Caco-2 (cell line): ENCODE measurements around the gene PRPF31. TPM values are rescaled to one million over a fixed set of nuclear protein-coding genes. Genes with fewer than 3 reads are reported as not detected.

Experiments used
- BruUV-seq: library from RNA; stranded (reverse); fragments of 400-500 nt; replicated peaks from 2 replicates; lab custom pipeline; 2021; lab: Mats Ljungman, UMichigan
- CTCF ChIA-PET: fragments of 300-600 bp; sonication (Branson Sonifier 250); formaldehyde crosslinking; loops from one replicate; lab custom pipeline; 2022; ENCODE audit warnings: antibody characterized with exemption; lab: Charles Lee
- POLR2A ChIA-PET: fragments of 300-600 bp; sonication (Branson Sonifier 250); formaldehyde crosslinking; loops from one replicate; lab custom pipeline; 2022; ENCODE audit warnings: antibody characterized with exemption; lab: Charles Lee
- DNase-seq, 2 experiments: peaks; one replicate each; pipeline versions ENCODE4 v3.0.0 to v3.0.0-alpha.2; 2020 to 2022
- H3K27me3 ChIP-seq: replicated peaks from 2 replicates; pipeline ENCODE4 v1.6.0; 2011; ENCODE audit warnings: low read length; ENCODE audit not compliant: control insufficient read depth, insufficient read depth
- H3K36me3 ChIP-seq: 2 replicates; pipeline ENCODE4 v1.5.1; 2011; ENCODE audit warnings: low read length; ENCODE audit not compliant: control insufficient read depth, insufficient read depth
- H3K4me1 ChIP-seq: fragments of 250-450 bp; sonication (Bioruptor Pico); 2 replicates; pipeline ENCODE4 v1.5.1; 2020; ENCODE audit warnings: mild to moderate bottlenecking
- H3K4me3 ChIP-seq: 2 replicates; pipeline ENCODE4 v1.5.1; 2011; ENCODE audit warnings: low read depth, mild to moderate bottlenecking, control low read depth, low read length
- H3K9me3 ChIP-seq: fragments of 250-450 bp; sonication (Bioruptor Pico); 2 replicates; pipeline ENCODE4 v1.5.1; 2020; ENCODE audit warnings: mild to moderate bottlenecking, moderate library complexity
- H3K27ac Mint-ChIP-seq: one replicate; pipeline ENCODE4 v1.8.0; 2022; ENCODE audit warnings: mixed read lengths; ENCODE audit not compliant: unreplicated experiment
- H3K27me3 Mint-ChIP-seq: one replicate; pipeline ENCODE4 v1.8.0; 2022; ENCODE audit warnings: mixed read lengths; ENCODE audit not compliant: insufficient read depth, unreplicated experiment
- H3K36me3 Mint-ChIP-seq: one replicate; pipeline ENCODE4 v1.8.0; 2022; ENCODE audit warnings: mild to moderate bottlenecking, mixed read lengths; ENCODE audit not compliant: insufficient read depth, unreplicated experiment
- H3K4me1 Mint-ChIP-seq: one replicate; pipeline ENCODE4 v1.8.0; 2022; ENCODE audit warnings: low read depth, mixed read lengths; ENCODE audit not compliant: unreplicated experiment
- H3K4me3 Mint-ChIP-seq: one replicate; pipeline ENCODE4 v1.8.0; 2022; ENCODE audit warnings: mild to moderate bottlenecking, moderate library complexity, mixed read lengths; ENCODE audit not compliant: unreplicated experiment
- H3K9me3 Mint-ChIP-seq: one replicate; pipeline ENCODE4 v1.8.0; 2022; ENCODE audit warnings: mixed read lengths; ENCODE audit not compliant: unreplicated experiment
- intact Hi-C: fragments of 100-400 bp; cut with micrococcal nuclease; formaldehyde crosslinking; loops from one replicate; pipeline ENCODE4 v1.10.0; 2022; ENCODE audit not compliant: unreplicated experiment
- total RNA-seq: library from RNA; stranded (reverse); gene quantifications from 2 replicates; pipeline ENCODE4 v1.2.3, GENCODE V29; 2022
- TF ChIP-seq, protein P1 (sequence below), 2 experiments: fragments of 200-600 bp in 1 of 2; IDR thresholded peaks; 1 replicate in 1 of 2; 2 replicates in 1 of 2; pipeline versions ENCODE4 v1.5.1 to v1.8.0; 2011 to 2022; ENCODE audit warnings: antibody characterized with exemption in 1 of 2, control low read depth in 1 of 2, inconsistent platforms in 1 of 2, low read depth in 1 of 2, low read length in 1 of 2, mild to moderate bottlenecking in 1 of 2, moderate library complexity in 1 of 2; ENCODE audit not compliant: insufficient read depth in 1 of 2, severe bottlenecking in 1 of 2, unreplicated experiment in 1 of 2

The PRPF31 gene
- total RNA-seq, 1 experiment from 2014 or later = 99.0 TPM

- Mint-ChIP-seq H3K27ac (no peak overlapping the region), H3K4me1 (no peaks in the 10 kb centered on the region), H3K36me3 (peaks cover 48% of the 10 kb centered on the region), H3K27me3 (no peaks in the 10 kb centered on the region), H3K4me3 (no peak overlapping the region), H3K9me3 (no peaks in the 10 kb centered on the region)
- ChIA-PET CTCF (no interaction called here), POLR2A (no interaction called here)
- Histone ChIP-seq H3K4me3 (no peak overlapping the region), H3K36me3 (peaks cover 3% of the 10 kb centered on the region; the same call in 1 of the 2 replicates), H3K27me3 (no peaks in the 10 kb centered on the region), H3K4me1 (no peaks in the 10 kb centered on the region), H3K9me3 (no peaks in the 10 kb centered on the region)
- TF ChIP-seq, protein P1, sequence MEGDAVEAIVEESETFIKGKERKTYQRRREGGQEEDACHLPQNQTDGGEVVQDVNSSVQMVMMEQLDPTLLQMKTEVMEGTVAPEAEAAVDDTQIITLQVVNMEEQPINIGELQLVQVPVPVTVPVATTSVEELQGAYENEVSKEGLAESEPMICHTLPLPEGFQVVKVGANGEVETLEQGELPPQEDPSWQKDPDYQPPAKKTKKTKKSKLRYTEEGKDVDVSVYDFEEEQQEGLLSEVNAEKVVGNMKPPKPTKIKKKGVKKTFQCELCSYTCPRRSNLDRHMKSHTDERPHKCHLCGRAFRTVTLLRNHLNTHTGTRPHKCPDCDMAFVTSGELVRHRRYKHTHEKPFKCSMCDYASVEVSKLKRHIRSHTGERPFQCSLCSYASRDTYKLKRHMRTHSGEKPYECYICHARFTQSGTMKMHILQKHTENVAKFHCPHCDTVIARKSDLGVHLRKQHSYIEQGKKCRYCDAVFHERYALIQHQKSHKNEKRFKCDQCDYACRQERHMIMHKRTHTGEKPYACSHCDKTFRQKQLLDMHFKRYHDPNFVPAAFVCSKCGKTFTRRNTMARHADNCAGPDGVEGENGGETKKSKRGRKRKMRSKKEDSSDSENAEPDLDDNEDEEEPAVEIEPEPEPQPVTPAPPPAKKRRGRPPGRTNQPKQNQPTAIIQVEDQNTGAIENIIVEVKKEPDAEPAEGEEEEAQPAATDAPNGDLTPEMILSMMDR (IDR thresholded peaks at IDR 0.05; ENCODE audit: insufficient read depth in 1 of 2, low read depth in 1 of 2, low read length in 1 of 2, severe bottlenecking in 1 of 2, unreplicated experiment in 1 of 2) = no peak
- no peak for DNase-seq
- intact Hi-C loops = no loop called here
- no TSS peak for BruUV-seq
Observed at GRCh38 chr19:54125713-54126112, 10.2 kb downstream of the PRPF31 start.

DNA sequence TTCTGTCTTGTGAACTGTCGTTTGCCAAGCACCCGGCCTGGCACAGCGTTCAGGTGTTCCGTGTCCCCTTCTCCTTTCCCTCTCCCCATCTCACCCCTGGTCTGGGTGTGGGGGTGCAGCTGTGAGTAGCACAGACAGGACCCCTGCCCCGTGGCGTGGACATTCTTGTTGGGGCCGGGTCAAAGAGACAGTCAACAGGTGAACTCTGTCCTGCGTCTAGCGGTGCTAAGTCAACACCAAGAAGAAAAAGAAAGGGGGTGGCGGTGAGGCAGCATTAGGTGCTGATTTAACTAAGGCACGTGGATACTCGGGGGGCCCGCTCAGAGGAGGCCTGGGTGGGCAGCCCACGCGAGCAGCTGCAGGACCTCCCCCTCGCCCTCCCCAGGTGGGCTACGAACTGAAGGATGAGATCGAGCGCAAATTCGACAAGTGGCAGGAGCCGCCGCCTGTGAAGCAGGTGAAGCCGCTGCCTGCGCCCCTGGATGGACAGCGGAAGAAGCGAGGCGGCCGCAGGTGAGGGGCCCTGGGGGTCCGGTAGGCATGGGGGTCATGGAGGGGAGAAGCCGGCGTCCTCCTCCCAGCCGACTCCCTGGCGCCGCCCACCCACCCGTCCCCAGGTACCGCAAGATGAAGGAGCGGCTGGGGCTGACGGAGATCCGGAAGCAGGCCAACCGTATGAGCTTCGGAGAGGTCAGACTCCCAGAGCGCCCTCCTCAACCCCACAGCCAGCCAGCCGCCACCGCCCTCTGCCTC is 12.3 kb downstream of the PRPF31 start:
- Mint-ChIP-seq H3K36me3 (peaks cover 41% of the 10 kb centered on the region), H3K4me3 (no peak overlapping the region), H3K27me3 (no peaks in the 10 kb centered on the region), H3K4me1 (no peaks in the 10 kb centered on the region), H3K27ac (no peak overlapping the region), H3K9me3 (no peaks in the 10 kb centered on the region)
- ChIA-PET POLR2A (no interaction called here), CTCF (no interaction called here)
- intact Hi-C loops = no loop called here
- Histone ChIP-seq H3K36me3 (peaks cover 3% of the 10 kb centered on the region; the same call in 1 of the 2 replicates), H3K9me3 (no peaks in the 10 kb centered on the region), H3K4me1 (no peaks in the 10 kb centered on the region), H3K27me3 (no peaks in the 10 kb centered on the region), H3K4me3 (no peak overlapping the region)
- DNase-seq = no peak
- no TSS peak for BruUV-seq
- TF ChIP-seq, protein P1 (IDR thresholded peaks at IDR 0.05; ENCODE audit: insufficient read depth in 1 of 2, low read depth in 1 of 2, low read length in 1 of 2, severe bottlenecking in 1 of 2, unreplicated experiment in 1 of 2) = no peak

GRCh38 chr19:54128441-54128725 is 12.8 kb downstream of the PRPF31 start:
- Mint-ChIP-seq H3K27me3 (no peaks in the 10 kb centered on the region), H3K36me3 (peaks cover 36% of the 10 kb centered on the region), H3K27ac (no peak overlapping the region), H3K9me3 (no peaks in the 10 kb centered on the region), H3K4me1 (no peaks in the 10 kb centered on the region), H3K4me3 (no peak overlapping the region)
- TF ChIP-seq, protein P1 (IDR thresholded peaks at IDR 0.05; ENCODE audit: insufficient read depth in 1 of 2, low read depth in 1 of 2, low read length in 1 of 2, severe bottlenecking in 1 of 2, unreplicated experiment in 1 of 2) = no peak
- no peak overlapping the region for H3K4me3 ChIP-seq
- no TSS peak for BruUV-seq
- H3K4me1 ChIP-seq = no peaks in the 10 kb centered on the region
- CTCF ChIA-PET = no interaction called here
- peaks cover 3% of the 10 kb centered on the region; the same call in 1 of the 2 replicates for H3K36me3 ChIP-seq
- no peaks in the 10 kb centered on the region for H3K9me3 ChIP-seq
- intact Hi-C loops = no loop called here
- DNase-seq = no peak
- no peaks in the 10 kb centered on the region for H3K27me3 ChIP-seq
- POLR2A ChIA-PET = no interaction called here
